WERI-Rb-1 (cell line): ENCODE results near the gene MEF2C.

Experiments used
- DNase-seq: peaks from one replicate; pipeline ENCODE4 v3.0.0-alpha.2; 2020
- H3K27ac ChIP-seq: fragments of 250-450 bp; sonication (Bioruptor Pico); 2 replicates; pipeline ENCODE4 v1.5.1; 2020; ENCODE audit warnings: mild to moderate bottlenecking, moderate library complexity
- H3K27me3 ChIP-seq: fragments of 250-450 bp; sonication (Bioruptor Pico); 2 replicates; pipeline ENCODE4 v1.5.1; 2021; ENCODE audit warnings: mild to moderate bottlenecking, low read depth, moderate library complexity; ENCODE audit not compliant: insufficient read depth, severe bottlenecking
- H3K36me3 ChIP-seq: fragments of 250-450 bp; sonication (Bioruptor Pico); 2 replicates; pipeline ENCODE4 v1.5.1; 2020; ENCODE audit warnings: mild to moderate bottlenecking, moderate library complexity
- H3K4me3 ChIP-seq: 2 replicates; pipeline ENCODE4 v1.5.1; 2011; ENCODE audit warnings: low read depth, mild to moderate bottlenecking, control low read depth, low read length
- H3K9me3 ChIP-seq: fragments of 250-450 bp; sonication (Bioruptor Pico); 2 replicates; pipeline ENCODE4 v1.5.1; 2021; ENCODE audit warnings: mild to moderate bottlenecking, moderate library complexity; ENCODE audit not compliant: severe bottlenecking
- CTCF ChIP-seq: IDR thresholded peaks from 2 replicates; pipeline ENCODE4 v1.5.1; 2011; ENCODE audit warnings: low read depth, mild to moderate bottlenecking, control low read depth, inconsistent platforms, low read length

The MEF2C gene

GRCh38 chr5:88816195-88816594 is 66.8 kb downstream of the MEF2C start:
- TF ChIP-seq CTCF, result no peak
- no peaks in the 10 kb centered on the region for H3K27me3 ChIP-seq
- no peaks in the 10 kb centered on the region for H3K9me3 ChIP-seq
- no peaks in the 10 kb centered on the region for H3K36me3 ChIP-seq
- H3K27ac ChIP-seq, result no peak overlapping the region
- H3K4me3 ChIP-seq, result no peak overlapping the region
- no peak for DNase-seq

GRCh38 chr5:88815050-88815789 is 67.8 kb downstream of the MEF2C start:
- Histone ChIP-seq H3K9me3 (no peaks in the 10 kb centered on the region), H3K4me3 (no peak overlapping the region), H3K27ac (no peak overlapping the region), H3K27me3 (no peaks in the 10 kb centered on the region), H3K36me3 (no peaks in the 10 kb centered on the region)
- no peak for TF ChIP-seq CTCF
- DNase-seq, result no peak

- no peak overlapping the region for H3K4me3 ChIP-seq
- H3K36me3 ChIP-seq, result no peaks in the 10 kb centered on the region
- no peaks in the 10 kb centered on the region for H3K27me3 ChIP-seq
- H3K9me3 ChIP-seq, result no peaks in the 10 kb centered on the region
- DNase-seq, result no peak
- H3K27ac ChIP-seq, result no peak overlapping the region
- TF ChIP-seq CTCF, result no peak
Measured at GRCh38 chr5:88813805-88814575, 69.0 kb downstream of the MEF2C start.

GRCh38 chr5:88813244-88813643 is 69.7 kb downstream of the MEF2C start:
- DNase-seq, result no peak
- Histone ChIP-seq H3K36me3 (no peaks in the 10 kb centered on the region), H3K4me3 (no peak overlapping the region), H3K27me3 (no peaks in the 10 kb centered on the region), H3K9me3 (no peaks in the 10 kb centered on the region), H3K27ac (no peak overlapping the region)
- no peak for TF ChIP-seq CTCF

GRCh38 chr5:88808153-88808552 is 74.8 kb downstream of the MEF2C start:
- H3K9me3 ChIP-seq, result no peaks in the 10 kb centered on the region
- H3K27me3 ChIP-seq, result no peaks in the 10 kb centered on the region
- no peaks in the 10 kb centered on the region for H3K36me3 ChIP-seq
- DNase-seq, result no peak
- H3K27ac ChIP-seq, result no peak overlapping the region
- no peak for TF ChIP-seq CTCF
- H3K4me3 ChIP-seq, result no peak overlapping the region
